Ovary (tissue), 3 donors: ENCODE results near the gene SCAPER.

Source experiments
- CTCF ChIP-seq, 3 donors: fragments of 450-650 bp in 2 of 3; fragments of 200-600 bp in 1 of 3; IDR thresholded peaks; one replicate each; pipeline versions ENCODE4 v1.5.1 to v1.8.0; 2016 to 2022; ENCODE audit warnings: antibody characterized with exemption in 3 of 3, mild to moderate bottlenecking in 1 of 3
- POLR2A ChIP-seq: fragments of 450-650 bp; IDR thresholded peaks from one replicate; pipeline ENCODE4 v1.6.1; 2017; ENCODE audit warnings: antibody characterized with exemption, mild to moderate bottlenecking, moderate library complexity
- donor health status: DM: no; HTN: no; CAD: no.

DNA sequence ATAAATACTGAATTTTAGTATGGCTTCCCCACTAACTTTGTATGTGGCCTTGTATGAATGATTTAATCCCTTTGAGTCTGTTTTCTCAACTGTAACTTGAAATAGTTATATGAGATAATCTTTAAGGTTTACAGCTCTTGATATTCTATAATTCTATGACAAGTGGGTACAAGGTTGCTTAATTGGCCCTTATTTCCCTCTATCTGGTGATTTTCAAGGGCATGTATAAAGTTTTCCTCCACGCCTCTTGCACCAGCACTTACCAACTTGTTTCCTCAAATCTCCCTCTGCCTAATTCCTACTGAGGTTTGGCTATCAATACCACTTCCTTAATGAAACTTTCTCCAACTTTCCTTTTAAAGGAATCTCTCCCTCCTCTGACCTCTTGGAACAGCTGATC is 455.7 kb downstream of the SCAPER start:
- TF ChIP-seq POLR2A (no peak), CTCF (IDR thresholded peaks at IDR 0.05) (no peak)
